SK-N-SH treated with all-trans-retinoic acid at 6 μM for 48 hours (cell line): ENCODE results near the gene MZT2A.
"Not testable (repeated sequence)": the region's sequence is repeated elsewhere in the genome, so short reads cannot be mapped to it uniquely, and the experiment has no call there.

Experiments
- ATAC-seq: fragments of 200-7000 bp; cut with Tn5 transposase; 3 replicates; pipeline ENCODE4 v1.9.1; 2020; ENCODE audit warnings: mild to moderate bottlenecking, moderate library complexity
- ARNTL ChIP-seq: fragments of 450-650 bp; formaldehyde crosslinking; IDR thresholded peaks from 2 replicates; pipeline ENCODE4 v1.5.0; 2020; ENCODE audit warnings: low read depth, mild to moderate bottlenecking, moderate library complexity, borderline replicate concordance
- BACH2 ChIP-seq: fragments of 250-450 bp; sonication (Bioruptor Pico); IDR thresholded peaks from 2 replicates; pipeline ENCODE4 v1.9.0; 2021; ENCODE audit warnings: mild to moderate bottlenecking, borderline replicate concordance
- CSRNP3 ChIP-seq: fragments of 250-450 bp; sonication (Bioruptor Pico); IDR thresholded peaks from 2 replicates; pipeline ENCODE4 v1.5.1; 2021; ENCODE audit warnings: mild to moderate bottlenecking, moderate library complexity
- ESRRG ChIP-seq: fragments of 250-450 bp; sonication (Bioruptor Pico); IDR thresholded peaks from 2 replicates; pipeline ENCODE4 v1.6.1; 2021; ENCODE audit warnings: mild to moderate bottlenecking
- GLIS3 ChIP-seq: fragments of 250-450 bp; sonication (Bioruptor Pico); IDR thresholded peaks from 2 replicates; pipeline ENCODE4 v1.5.0; 2020; ENCODE audit warnings: mild to moderate bottlenecking, moderate library complexity
- OSR1 ChIP-seq: fragments of 250-450 bp; sonication (Bioruptor Pico); IDR thresholded peaks from 2 replicates; pipeline ENCODE4 v1.8.0; 2022; ENCODE audit warnings: moderate library complexity, mild to moderate bottlenecking, inconsistent platforms
- PPARA ChIP-seq: fragments of 250-450 bp; sonication (Bioruptor Pico); IDR thresholded peaks from 2 replicates; pipeline ENCODE4 v1.5.0; 2020; ENCODE audit warnings: mild to moderate bottlenecking, borderline replicate concordance
- RARB ChIP-seq: fragments of 250-450 bp; sonication (Bioruptor Pico); IDR thresholded peaks from 2 replicates; pipeline ENCODE4 v1.8.0; 2021; ENCODE audit warnings: mild to moderate bottlenecking, moderate library complexity
- SNAI2 ChIP-seq: fragments of 250-450 bp; sonication (Bioruptor Pico); IDR thresholded peaks from 2 replicates; pipeline ENCODE4 v1.5.0; 2020; ENCODE audit warnings: mild to moderate bottlenecking, moderate library complexity
- TCF4 ChIP-seq: fragments of 250-450 bp; sonication (Bioruptor Pico); IDR thresholded peaks from 2 replicates; pipeline ENCODE4 v1.8.0; 2021; ENCODE audit warnings: mild to moderate bottlenecking, moderate library complexity, borderline replicate concordance
- TOX ChIP-seq: fragments of 250-450 bp; sonication (Bioruptor Pico); IDR thresholded peaks from 2 replicates; pipeline ENCODE4 v1.8.0; 2021; ENCODE audit warnings: mild to moderate bottlenecking, moderate library complexity, borderline replicate concordance
- TSHZ2 ChIP-seq: fragments of 250-450 bp; sonication (Bioruptor Pico); IDR thresholded peaks from 2 replicates; pipeline ENCODE4 v1.5.0; 2020; ENCODE audit warnings: mild to moderate bottlenecking, moderate library complexity
- ZC3H10 ChIP-seq: fragments of 250-450 bp; sonication (Bioruptor Pico); IDR thresholded peaks from 2 replicates; pipeline ENCODE4 v1.5.1; 2021; ENCODE audit warnings: mild to moderate bottlenecking, moderate library complexity
- ZNF565 ChIP-seq: fragments of 450-650 bp; formaldehyde crosslinking; conservative IDR thresholded peaks from 2 replicates; pipeline ENCODE4 v1.5.0; 2020; ENCODE audit warnings: low read depth, mild to moderate bottlenecking, moderate library complexity
- ZNF70 ChIP-seq: fragments of 450-650 bp; formaldehyde crosslinking; IDR thresholded peaks from 2 replicates; pipeline ENCODE4 v1.5.0; 2020; ENCODE audit warnings: mild to moderate bottlenecking, moderate library complexity
- ZNF8 ChIP-seq: fragments of 450-650 bp; formaldehyde crosslinking; IDR thresholded peaks from 2 replicates; pipeline ENCODE4 v1.5.0; 2020; ENCODE audit warnings: mild to moderate bottlenecking, moderate library complexity
- TF ChIP-seq, protein P1 (sequence below): fragments of 250-450 bp; sonication (Bioruptor Pico); IDR thresholded peaks from 2 replicates; pipeline ENCODE4 v1.8.0; 2020; ENCODE audit warnings: mild to moderate bottlenecking, moderate library complexity, borderline replicate concordance
- TF ChIP-seq, protein P2 (sequence below): fragments of 250-450 bp; sonication (Bioruptor Pico); IDR thresholded peaks from 2 replicates; pipeline ENCODE4 v1.5.1; 2020; ENCODE audit warnings: low read depth, mild to moderate bottlenecking, moderate library complexity

Gene MZT2A

GRCh38 chr2:131520526-131520925 is 28.3 kb upstream of the MZT2A start:
- ATAC-seq = no peak
- TF ChIP-seq ARNTL (CRISPR knock-in tag) (no peak), TSHZ2 (CRISPR knock-in tag) (no peak), TOX (no peak), PPARA (CRISPR knock-in tag) (no peak), RARB (CRISPR knock-in tag) (no peak), BACH2 (CRISPR knock-in tag) (no peak), CSRNP3 (CRISPR knock-in tag) (no peak), GLIS3 (no peak), ZC3H10 (CRISPR knock-in tag) (no peak), ZNF8 (CRISPR knock-in tag) (no peak), OSR1 (CRISPR knock-in tag) (no peak), ZNF70 (no peak)
- TF ChIP-seq, protein P1, sequence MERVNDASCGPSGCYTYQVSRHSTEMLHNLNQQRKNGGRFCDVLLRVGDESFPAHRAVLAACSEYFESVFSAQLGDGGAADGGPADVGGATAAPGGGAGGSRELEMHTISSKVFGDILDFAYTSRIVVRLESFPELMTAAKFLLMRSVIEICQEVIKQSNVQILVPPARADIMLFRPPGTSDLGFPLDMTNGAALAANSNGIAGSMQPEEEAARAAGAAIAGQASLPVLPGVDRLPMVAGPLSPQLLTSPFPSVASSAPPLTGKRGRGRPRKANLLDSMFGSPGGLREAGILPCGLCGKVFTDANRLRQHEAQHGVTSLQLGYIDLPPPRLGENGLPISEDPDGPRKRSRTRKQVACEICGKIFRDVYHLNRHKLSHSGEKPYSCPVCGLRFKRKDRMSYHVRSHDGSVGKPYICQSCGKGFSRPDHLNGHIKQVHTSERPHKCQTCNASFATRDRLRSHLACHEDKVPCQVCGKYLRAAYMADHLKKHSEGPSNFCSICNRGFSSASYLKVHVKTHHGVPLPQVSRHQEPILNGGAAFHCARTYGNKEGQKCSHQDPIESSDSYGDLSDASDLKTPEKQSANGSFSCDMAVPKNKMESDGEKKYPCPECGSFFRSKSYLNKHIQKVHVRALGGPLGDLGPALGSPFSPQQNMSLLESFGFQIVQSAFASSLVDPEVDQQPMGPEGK (CRISPR knock-in tag) = no peak
- TF ChIP-seq, protein P2, sequence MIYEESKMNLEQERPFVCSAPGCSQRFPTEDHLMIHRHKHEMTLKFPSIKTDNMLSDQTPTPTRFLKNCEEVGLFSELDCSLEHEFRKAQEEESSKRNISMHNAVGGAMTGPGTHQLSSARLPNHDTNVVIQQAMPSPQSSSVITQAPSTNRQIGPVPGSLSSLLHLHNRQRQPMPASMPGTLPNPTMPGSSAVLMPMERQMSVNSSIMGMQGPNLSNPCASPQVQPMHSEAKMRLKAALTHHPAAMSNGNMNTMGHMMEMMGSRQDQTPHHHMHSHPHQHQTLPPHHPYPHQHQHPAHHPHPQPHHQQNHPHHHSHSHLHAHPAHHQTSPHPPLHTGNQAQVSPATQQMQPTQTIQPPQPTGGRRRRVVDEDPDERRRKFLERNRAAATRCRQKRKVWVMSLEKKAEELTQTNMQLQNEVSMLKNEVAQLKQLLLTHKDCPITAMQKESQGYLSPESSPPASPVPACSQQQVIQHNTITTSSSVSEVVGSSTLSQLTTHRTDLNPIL = no peak
- TF ChIP-seq, all 23 proteins: peak for 0

- not testable (repeated sequence) for ATAC-seq
Measured at GRCh38 chr2:131519871-131520470, 27.8 kb upstream of the MZT2A start.

DNA sequence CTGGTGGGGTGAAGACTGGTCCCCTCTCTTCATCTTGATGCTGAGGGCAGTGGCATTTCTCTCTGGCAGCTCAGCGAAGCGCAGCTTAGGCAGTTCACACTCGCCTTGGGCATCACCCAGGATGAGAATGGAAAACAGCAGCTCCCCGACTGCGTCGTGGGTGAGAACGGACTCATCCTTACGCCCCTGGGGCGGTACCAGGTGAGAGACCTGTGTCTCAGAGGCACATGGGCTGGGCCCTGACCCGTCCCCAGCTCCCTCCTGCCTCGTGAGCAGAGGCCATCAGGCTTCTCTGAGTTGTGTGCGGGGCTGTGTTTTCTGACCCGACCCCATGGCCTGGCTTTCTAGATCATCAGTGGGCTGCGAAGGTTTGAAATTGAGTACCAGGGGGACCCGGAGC is 27.3 kb upstream of the MZT2A start:
- no peak for ATAC-seq
- TF ChIP-seq, protein P1 (CRISPR knock-in tag) = no peak
- no peak for TF ChIP-seq TOX
- TF ChIP-seq, protein P2 = no peak
- no peak for TF ChIP-seq ZNF565 (CRISPR knock-in tag)
- no peak for TF ChIP-seq TSHZ2 (CRISPR knock-in tag)
- no peak for TF ChIP-seq ZNF70
- no peak for TF ChIP-seq PPARA (CRISPR knock-in tag)
- no peak for TF ChIP-seq CSRNP3 (CRISPR knock-in tag)
- TF ChIP-seq SNAI2 (CRISPR knock-in tag) = no peak
- TF ChIP-seq OSR1 (CRISPR knock-in tag) = no peak
- no peak for TF ChIP-seq ESRRG
- no peak for TF ChIP-seq TCF4 (CRISPR knock-in tag)
- no peak for TF ChIP-seq ZNF8 (CRISPR knock-in tag)
- TF ChIP-seq BACH2 (CRISPR knock-in tag) = no peak
- TF ChIP-seq ARNTL (CRISPR knock-in tag) = no peak
- TF ChIP-seq, all 23 proteins: peak for 0

GRCh38 chr2:131518531-131518930 is 26.3 kb upstream of the MZT2A start:
- not testable (repeated sequence) for ATAC-seq

DNA sequence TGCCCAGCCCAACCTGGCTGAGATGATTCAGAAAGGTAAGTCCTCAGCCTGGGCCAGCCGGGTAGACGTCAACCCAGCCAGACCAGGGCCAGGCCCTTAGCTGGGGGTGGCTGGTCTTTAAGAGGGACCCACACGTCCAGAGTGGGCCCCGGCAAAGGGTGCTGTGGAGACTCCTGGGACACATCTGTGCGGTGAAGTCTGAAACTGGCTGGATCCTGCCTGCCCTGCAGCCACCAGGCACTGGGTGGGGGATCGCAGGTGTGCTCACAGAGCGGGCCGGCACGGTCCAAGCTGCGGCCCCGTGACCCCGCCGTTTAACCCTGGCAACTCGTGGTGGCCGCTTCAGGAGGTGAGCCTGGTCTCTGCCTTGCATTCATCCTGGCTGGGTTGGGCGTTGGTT is 25.7 kb upstream of the MZT2A start:
- ATAC-seq = not testable (repeated sequence)
